Ureter (tissue), 1 donor: ENCODE measurements around the gene DOK7. TPM values are rescaled to one million over a fixed set of nuclear protein-coding genes. Genes with fewer than 3 reads are reported as not detected.
"Not testable (repeated sequence)": the region's sequence is repeated elsewhere in the genome, so short reads cannot be mapped to it uniquely, and the experiment has no call there.

Source experiments
- DNase-seq: peaks from one replicate; pipeline ENCODE4 v3.0.0-alpha.2; 2020; ENCODE audit warnings: low spot score
- total RNA-seq: library from RNA; stranded (reverse); gene quantifications from one replicate; pipeline ENCODE4 v1.2.4, GENCODE V29; 2023
- donor health status: DM: yes; HTN: yes; CAD: no.

Gene DOK7
- total RNA-seq, 1 donor from 2014 or later, result 4.5 TPM

DNA sequence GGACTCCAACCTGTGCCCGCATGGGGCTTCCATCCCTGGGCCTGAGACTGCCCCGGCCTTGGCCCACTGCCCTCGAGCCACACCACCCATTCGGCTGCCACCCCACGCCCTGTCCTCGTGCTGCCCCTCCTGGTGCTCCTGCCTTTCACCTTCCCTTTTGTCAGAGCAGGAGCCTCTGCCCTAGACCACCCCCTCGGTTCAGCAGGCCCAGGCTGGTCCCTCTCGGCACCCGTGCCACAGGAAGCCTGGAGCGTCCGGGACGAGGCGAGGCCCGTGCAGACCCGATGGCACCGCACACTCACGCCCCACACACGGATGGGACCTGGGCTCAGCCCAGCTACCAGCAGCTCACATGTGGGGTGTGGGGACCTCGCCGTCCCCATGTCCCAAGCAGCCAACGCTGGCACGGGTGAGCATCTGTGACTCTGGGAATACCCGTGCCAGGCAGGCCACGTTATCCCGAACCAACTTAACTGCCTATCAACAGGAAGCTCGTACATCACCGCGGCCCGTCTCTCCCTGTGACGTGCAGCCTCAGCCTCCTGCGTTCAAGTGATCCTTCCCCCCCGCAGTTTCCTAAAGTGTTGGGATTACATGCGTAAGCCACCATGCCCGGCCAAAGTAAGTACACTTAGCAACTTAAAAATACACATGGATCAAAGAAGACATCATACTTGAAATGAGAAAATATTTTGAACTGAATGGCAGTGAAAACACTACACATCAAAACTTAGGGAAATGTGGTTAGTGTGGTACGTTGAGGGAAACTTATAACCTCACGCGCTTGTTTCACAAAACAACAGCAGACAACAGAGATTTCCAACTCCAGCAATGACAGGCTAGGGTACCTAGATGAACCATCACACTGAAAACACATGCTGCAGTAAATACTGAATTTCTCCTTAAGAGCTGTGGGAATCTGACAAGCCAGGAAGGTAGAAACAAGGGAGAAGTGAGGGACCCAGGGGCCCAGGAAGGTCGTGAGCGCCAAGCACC lies 40.1 kb downstream of the DOK7 start:
- no peak for DNase-seq

DNA sequence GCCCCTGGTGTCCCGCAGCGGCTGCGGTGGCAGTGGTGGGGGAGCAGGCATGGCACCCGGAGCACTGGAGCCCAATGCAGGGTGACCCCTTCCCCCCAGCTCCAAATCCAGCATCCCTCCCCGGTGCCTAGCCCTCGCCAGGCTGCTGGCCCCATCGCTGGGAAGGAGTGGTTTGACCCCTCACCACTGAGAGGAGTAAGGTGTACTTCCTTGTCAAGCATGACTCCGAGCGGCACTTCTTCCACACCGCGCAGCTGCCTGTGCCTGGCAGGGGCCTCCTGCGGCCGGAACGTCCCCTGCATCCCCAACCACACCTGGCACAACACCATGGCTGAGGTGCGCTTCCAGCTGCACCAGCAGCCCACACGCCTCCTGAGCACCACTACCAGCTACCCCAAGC lies 42.1 kb downstream of the DOK7 start:
- no peak for DNase-seq

DNA sequence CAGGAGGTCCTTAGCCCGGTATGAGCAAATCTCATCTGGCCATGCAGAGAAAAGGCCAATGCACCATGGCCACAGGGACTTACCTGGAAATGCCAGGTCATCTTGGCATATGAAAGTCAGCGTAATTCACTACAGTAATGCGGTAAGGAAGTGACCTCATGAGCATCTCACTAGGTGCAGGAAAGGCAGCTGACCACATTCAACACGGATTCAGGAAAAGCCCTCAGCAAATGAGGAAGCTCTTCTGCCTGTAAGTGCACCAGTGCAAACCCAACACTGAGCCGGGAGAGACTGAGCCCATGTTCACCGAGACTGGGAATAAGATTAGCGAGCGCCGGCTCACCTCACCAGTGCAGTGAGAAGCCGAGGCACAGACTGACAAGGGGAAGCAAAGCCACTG lies 45.4 kb downstream of the DOK7 start:
- DNase-seq, result no peak

DNA sequence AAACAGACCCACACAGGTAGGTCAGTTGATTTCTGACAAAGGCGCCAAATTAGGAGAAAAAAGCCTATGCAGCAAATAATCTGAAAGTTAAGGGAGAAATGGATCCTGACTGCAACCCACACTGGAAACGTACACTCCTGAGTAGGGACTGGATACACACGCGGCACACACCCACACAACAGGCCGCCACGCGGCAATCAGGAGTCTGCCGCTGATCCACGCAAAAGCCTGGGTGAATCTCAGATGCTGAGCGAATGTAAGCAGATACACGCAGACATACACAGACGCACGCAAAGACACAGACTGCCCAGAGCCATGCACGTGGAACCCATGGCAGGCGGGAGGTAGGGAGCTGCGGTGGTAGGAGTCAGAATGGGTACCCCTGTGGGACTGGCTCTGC lies 47.4 kb downstream of the DOK7 start:
- no peak for DNase-seq

DNA sequence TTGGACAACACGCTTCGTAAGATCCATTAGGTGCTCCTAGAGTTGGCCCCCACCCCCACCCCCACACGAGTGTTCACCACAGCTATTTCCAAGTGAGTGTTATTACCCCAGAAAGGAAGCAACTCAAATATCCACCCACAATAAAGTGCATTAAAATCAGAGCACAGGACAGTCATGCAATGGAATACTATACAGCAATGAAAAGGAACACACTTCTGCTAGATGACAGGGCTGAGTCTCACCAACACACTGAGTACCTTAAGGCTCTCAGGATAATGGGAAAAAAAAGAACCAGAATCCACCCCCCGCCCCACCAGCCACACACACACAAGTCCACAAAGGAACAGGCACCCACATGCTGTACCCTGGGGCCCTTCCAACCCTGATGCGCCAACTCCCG lies 48.1 kb downstream of the DOK7 start:
- DNase-seq, result no peak

DNA sequence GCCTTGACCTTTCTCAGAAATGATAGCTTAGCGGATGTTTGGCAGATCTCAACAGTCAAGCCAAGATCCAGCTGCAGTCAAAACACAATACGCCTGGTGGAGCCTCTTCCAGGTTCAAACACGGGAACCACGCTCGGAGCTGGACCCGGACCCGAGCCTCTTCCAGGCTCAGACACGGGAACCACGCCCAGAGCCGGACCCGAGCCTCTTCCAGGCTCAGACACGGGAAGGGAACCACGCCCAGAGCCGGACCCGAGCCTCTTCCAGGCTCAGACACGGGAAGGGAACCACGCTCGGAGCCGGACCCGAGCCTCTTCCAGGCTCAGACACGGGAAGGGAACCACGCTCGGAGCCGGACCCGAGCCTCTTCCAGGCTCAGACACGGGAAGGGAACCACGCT lies 48.5 kb downstream of the DOK7 start:
- not testable (repeated sequence) for DNase-seq

DNA sequence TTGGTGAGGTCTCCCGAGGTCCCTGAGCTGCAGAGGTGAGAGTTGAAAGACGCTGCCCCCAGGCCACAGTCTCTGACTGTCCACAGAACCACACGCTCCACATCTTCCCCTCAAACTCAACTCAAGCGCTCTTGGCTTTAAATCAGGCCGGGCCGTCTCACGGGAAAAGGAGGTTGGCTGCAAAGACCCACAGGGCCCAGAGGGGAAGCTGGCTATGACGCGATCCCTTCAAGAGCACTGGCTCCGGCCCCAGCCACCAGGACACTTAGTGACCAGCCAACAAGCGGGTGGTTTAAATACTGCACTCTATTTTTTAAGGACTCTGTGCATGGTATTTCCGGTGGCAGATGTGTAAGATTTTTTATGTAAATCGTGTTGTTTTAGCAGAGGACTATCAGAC lies 49.2 kb downstream of the DOK7 start:
- DNase-seq, result no peak

DNA sequence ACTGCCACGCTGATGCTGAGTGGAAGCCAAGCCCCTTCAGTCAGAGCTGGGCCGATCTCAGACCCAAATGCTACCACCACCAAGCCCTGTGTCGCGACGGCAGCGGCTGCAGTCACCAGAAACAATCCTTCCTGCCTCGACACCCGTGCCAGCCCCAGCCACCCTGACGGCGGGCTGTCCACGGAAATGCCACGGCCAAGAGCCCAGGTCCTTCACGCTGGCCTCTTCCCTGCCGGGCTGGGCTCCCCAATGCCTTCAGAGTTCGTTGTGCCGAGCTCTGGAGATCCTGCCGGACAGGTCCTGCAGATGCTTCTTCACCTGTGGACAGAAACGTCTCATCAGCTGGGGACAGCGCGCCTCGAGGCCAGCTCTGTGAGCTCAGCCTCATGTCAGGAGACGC lies 49.6 kb downstream of the DOK7 start:
- DNase-seq, result no peak

DNA sequence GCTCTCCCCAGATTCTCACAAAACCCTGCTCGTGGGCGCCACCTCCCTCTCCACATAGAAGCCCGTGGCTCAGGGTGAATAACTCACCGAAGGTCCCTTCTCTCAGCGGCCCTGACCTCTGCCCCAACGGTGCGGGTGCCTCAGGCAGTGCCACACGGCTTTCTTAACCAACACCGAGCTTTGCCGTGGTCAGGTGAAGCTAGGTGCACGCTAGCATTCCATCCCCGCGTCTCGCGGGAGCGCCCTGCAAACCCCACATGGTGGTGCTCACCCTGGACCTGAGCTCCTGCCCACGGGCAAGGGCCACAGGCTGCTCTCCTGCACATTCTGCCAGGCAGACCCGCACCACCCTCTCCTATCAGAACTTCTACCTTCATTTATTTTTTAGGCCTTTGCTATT lies 50.7 kb downstream of the DOK7 start:
- no peak for DNase-seq

DNA sequence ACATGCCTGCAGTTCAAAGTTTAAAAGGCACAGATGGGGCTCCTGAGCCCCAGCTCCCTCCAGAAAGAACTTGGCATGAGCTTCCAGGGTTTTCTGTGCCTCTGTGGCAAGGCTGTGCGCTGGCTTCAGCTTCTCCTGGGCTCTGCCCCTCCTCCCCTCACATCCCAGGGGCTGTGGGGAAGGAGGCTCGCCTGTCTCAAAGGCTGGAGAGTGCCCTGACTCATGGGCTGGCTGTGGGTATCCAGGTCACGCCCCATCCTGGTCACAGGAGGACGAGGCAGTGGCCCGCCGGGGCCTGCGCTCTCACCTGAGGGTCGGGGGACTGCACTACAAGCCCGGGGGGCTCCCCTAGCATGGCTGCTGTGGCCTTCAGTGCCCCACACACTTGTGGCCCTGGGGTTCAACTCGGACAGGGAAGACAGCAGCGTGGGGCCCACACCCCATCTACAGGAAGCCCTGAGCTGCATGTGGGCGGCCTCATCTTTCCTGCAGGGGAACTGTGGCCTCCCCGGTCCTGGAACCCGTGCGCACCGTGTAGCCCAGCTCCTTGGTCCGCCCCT lies 51.2 kb downstream of the DOK7 start:
- DNase-seq, result no peak

DNA sequence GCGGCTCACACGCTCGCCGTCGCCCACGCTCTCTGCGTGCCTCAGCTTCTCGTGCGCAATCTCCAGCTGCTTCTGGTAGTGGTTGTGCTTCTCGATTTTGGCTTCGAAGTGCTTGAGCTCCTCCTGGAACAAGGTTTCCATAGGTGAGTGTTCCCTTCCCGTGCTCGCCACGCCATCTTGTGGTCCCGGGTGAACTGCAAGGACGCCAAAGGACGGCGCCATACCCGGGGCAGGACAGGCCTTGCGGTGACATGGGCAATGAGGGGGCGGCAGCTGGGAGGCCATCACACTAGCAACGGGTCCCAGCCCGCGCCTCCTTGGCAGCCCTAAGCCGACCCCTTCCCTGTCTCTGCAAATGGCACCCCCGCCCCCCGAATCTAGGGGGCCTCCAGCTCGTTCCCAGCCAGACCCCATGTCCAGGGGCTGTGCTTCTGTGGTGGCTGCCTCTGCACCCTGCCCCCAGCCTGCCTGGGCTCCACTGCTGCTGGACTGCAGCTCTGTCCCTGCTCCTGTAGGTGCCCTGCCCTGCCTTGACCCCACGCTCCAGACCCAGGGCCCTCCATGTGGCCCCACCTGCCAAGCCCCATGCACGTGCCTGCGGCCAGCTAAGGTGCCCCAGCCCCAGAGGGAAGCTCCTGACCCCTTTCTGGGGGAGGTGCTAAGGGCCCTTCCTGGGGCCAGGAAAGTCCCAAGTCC lies 51.8 kb downstream of the DOK7 start:
- DNase-seq, result no peak

DNA sequence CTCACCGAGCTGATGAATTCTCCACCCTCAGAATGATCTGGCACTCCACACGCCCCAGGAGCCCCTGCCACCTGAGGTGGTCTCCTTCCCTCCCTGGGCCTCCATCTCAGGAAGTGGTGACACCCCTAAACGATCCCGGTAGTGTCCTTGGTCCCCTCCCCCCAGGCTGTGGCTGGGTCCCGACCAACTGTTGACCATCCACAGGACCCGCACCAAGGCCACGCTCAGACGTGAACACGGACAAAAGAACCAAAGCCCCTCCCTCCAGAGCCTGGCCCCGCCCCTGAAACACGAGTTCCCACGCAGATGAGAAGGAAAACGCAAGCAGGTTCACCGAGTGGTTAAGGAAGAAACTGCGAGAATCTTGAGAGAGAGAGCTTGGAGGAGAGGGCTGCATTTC lies 52.5 kb downstream of the DOK7 start:
- no peak for DNase-seq

DNA sequence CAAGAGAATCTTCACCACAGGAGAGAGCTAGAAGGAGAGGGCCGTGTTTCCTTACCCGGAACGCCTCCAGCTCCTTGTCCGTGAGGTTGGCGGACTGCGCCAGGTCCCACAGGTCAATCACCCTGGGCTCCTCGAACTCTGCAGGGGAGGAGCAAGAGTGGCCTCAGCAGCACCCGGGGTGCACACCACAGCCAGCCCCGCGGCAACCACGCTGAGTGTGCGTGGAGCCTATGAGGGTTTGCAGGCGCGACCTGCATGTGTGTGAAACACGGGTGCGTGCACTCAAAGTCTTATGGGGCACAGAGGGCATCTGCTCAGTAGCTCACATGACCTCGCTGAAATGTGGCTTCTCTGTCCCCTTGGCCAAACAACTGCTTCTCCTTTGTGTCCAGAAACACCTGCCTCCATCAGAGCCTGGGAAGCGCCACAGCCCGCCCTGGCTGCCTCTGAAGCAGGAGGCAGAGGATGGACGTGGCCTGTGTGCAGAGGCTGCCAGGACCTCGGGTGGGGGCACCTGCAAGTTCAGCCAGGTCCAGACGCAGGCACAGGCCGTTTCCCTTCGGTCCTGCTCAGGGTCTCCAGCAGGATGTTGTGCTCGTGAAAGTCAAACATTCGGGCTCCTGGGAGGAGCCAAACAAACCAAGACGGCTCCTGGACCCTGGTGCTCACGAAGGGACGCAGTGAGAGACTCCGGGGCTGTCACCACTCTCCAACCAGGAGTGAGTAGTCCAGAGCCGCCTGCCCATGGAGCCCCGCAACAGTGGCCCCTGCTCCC lies 53.1 kb downstream of the DOK7 start:
- no peak for DNase-seq

DNA sequence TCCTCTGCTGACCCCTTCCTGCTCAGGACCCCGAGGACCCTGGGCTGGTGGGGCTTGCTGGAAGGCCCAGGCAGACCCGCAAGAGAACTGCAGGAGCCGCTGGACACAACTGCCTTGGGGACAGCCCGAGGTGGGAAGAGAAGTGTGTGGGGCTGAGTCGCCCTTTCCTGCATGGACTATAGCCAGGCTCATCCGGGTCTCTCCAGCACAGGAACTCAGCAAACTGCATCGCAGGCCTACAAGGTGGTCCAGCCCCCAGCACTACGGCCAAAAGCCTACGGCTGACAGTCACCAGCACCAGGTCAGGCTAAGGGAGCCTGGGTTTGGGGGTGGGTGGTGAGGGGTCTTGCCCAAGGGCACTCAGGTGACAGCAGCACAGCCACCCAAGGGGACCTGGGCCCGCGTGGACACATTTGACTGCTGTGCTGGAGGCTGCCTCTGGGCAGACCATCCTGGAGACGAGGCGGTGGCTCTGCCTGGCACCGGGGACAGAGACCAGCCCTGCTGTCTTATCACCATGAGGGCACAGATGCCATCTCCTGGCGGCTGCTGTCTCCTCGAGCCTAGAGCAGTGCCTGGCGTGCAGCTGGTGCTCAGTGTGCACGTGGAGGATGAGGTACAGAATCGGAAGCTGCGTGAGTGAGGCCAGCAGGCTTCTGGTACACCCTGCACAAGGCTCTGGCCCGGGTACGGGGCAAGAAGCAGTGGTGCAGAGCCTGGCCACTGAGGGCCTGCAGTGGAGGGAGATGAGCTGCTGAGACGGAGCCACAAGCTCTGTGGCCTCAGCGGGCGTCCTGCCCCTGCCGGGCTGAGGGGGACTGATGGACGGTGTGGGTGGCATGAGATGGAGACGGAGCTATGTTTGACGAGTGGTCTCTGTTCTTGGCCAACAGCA lies 54.0 kb downstream of the DOK7 start:
- DNase-seq, result no peak

DNA sequence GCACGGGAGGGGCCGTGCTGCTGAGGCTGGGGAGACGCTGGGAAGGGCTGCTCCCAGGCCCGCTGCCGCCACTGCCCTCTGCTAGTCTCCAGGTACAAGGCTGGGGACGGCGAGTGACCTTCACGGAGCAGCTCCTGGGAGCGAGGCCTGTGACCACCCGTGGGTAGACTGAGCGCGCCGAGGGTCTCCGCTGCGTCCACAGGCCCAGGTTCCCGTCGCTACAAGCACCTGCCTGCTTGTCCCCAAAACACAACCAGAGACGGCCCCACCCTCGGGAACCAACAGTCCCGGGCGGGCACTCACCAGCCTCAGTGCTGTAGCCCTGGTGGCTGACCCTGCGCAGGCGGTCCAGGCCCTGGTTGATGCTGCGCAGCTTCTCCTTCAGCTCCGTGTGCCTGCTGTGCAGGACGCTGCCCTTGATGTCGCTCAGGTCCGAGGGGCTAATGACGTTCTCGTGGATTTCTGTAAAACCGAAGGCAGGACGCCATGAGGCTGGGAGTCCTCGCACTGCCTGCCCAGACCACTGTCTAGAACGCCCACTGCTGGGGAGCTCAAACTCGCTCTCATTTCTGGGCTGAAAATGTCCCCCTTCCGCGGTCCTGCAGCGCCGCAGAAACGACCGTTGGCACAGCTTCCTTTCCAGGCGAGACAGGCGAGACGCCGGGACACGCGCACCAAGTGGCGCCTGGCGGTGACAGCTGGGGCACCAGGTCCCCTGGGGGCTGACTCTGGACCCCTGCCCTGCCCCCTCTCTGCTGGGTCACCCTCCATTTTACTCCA lies 54.8 kb downstream of the DOK7 start:
- no peak for DNase-seq

DNA sequence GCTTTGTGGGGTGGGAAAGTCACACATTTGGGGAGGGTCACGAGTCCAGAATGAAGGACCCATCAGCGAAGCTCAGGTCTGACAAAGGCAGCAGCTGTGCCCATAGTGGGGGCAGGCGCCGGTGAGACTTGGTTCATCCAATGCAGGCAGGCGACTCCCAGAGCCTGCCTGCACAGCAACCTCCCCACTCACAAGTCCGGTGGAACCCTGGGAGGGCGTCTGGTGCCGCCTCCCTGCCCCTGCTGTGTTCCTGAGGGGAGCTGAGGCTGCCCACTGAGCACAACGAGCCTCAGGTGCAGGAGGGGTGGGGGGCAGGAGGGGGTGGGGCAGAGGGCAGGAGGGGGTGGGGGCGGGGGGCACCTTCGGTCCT lies 55.4 kb downstream of the DOK7 start:
- DNase-seq, result no peak

DNA sequence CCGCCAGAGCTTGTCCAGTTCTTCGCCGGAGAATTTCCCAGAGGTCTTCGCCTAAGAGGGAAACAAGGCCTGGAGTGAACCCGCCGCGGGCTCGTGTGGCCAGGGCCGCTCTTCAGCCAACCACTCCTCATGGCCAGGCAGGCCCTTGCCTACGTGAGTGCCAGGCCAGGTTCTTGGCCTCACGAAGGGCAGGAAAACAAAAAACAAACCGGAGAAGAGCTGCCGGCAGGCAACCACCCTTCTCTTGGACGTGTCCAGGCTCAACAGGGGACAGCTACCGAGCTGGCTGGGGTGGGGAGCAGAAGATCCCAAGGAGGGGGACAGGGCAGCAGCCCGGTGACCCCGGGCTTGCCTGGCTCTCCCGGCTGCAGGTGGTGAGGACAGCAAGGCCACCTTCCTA lies 55.8 kb downstream of the DOK7 start:
- DNase-seq, result no peak

DNA sequence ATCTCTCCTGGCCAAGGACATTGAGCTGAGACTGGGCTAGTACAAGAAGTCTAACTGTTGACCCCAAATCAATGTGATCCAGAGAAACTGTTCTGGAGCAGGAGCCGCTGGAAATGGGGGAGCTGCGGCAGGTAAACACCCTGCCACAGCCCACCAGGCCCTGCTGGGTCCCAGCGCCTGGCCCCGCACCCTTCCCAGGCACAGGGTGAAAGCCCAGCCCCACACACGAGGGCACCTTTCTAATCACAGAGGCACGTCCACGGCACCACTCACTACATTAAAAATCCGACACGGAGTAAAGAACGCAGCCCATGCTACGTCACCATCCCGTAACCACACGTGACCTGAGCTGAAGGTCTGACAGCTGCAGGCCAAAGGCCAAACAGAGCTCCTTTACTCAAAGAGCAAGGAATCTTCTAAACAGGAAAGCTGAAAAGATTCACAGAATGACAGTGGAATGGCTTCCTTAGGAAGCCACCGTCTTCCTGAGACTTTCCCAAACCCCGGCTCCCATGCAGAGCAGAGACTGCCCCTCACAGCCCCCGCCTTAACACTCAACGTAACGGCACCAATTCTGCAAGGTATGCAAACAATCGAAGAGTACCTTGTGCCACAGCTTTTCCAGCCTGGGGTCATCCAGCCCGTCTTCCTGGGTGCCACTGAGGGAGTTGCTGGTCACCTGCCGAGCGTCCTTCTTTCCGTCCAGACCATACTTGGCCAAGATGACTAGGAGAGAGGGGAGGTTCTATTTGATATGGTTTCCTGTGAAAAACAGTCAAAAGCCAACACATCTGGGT lies 56.6 kb downstream of the DOK7 start:
- no peak for DNase-seq

DNA sequence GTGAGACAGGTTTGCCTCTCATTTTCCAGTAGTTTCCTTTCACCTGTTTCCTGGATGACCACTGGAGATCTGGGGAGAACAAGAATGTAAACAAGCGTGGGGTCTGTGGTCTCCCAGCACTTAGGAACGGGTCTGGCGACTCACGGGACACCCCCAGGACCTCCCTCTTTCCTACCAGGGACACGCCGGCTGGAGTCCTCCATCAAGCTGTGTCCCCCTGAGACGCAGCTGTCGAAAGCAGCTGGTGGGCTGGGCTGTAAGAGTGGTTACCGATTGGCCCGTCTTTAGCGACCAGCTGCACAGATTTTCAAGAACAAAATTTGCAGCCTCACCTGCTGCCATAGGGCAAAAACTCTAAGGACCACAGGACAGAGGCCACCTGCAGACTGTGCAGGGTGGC lies 57.2 kb downstream of the DOK7 start:
- DNase-seq, result no peak
